Measurements from ENCODE around the gene NBAS. TPM values are rescaled to one million over a fixed set of nuclear protein-coding genes. Genes with fewer than 3 reads are reported as not detected.
A peak's percentile ranks its signal among the peaks of the same experiment; 100 is the strongest.

Gene NBAS
- polyA plus RNA-seq, 1 donor from 2014 or later, result 31.9 TPM

DNA sequence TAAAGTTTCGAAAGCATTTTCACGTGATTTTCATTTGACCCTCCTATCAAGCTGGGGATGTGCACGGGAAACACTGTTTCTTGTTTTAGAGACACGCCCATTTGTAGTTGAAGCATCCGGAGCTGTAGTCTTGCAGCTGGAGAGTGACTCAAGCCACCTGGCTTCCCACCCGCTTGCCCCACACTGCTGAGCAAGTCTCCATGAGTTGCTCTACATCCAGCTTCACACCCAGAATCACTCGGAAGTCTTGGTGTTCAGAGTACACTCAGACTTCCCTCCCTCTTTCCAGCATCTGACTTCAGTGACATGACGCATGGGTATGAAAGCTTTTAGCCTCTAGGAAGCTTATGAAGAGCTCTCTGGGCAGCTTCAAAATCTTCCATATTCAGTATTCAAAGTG is 262.4 kb downstream of the NBAS start:
- H3F3A ChIP-seq (ENCODE audit: insufficient read depth, low read length, poor library complexity, severe bottlenecking), result peaks cover 11% of the 10 kb centered on the region
- no peaks in the 10 kb centered on the region for H4K20me1 ChIP-seq (ENCODE audit: insufficient read depth)
- H3K27ac ChIP-seq (ENCODE audit: low read length), result no peak overlapping the region
- H3K4me2 ChIP-seq (ENCODE audit: low read length), result no peak overlapping the region
- no peaks in the 10 kb centered on the region for H3K27me3 ChIP-seq (ENCODE audit: insufficient read depth, low read depth, low read length)
- TF ChIP-seq EZH2 (IDR thresholded peaks at IDR 0.05; ENCODE audit: borderline replicate concordance, insufficient read depth, low read length, poor library complexity, severe bottlenecking) (no peak), TAF1 (IDR thresholded peaks at IDR 0.05; ENCODE audit: low read depth) (no peak), MXI1 (conservative IDR thresholded peaks at IDR 0.05; ENCODE audit: poor library complexity, severe bottlenecking) (no peak), POLR2AphosphoS5 (IDR thresholded peaks at IDR 0.05) (no peak), CTCF (IDR thresholded peaks at IDR 0.05; ENCODE audit: poor library complexity, severe bottlenecking) (no peak), EP300 (conservative IDR thresholded peaks at IDR 0.05; ENCODE audit: poor library complexity, severe bottlenecking) (no peak), RAD21 (conservative IDR thresholded peaks at IDR 0.05) (no peak), SMC3 (conservative IDR thresholded peaks at IDR 0.05; ENCODE audit: poor library complexity) (no peak)
- TF ChIP-seq, protein P1, sequence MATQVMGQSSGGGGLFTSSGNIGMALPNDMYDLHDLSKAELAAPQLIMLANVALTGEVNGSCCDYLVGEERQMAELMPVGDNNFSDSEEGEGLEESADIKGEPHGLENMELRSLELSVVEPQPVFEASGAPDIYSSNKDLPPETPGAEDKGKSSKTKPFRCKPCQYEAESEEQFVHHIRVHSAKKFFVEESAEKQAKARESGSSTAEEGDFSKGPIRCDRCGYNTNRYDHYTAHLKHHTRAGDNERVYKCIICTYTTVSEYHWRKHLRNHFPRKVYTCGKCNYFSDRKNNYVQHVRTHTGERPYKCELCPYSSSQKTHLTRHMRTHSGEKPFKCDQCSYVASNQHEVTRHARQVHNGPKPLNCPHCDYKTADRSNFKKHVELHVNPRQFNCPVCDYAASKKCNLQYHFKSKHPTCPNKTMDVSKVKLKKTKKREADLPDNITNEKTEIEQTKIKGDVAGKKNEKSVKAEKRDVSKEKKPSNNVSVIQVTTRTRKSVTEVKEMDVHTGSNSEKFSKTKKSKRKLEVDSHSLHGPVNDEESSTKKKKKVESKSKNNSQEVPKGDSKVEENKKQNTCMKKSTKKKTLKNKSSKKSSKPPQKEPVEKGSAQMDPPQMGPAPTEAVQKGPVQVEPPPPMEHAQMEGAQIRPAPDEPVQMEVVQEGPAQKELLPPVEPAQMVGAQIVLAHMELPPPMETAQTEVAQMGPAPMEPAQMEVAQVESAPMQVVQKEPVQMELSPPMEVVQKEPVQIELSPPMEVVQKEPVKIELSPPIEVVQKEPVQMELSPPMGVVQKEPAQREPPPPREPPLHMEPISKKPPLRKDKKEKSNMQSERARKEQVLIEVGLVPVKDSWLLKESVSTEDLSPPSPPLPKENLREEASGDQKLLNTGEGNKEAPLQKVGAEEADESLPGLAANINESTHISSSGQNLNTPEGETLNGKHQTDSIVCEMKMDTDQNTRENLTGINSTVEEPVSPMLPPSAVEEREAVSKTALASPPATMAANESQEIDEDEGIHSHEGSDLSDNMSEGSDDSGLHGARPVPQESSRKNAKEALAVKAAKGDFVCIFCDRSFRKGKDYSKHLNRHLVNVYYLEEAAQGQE (IDR thresholded peaks at IDR 0.05; ENCODE audit: borderline replicate concordance), result no peak
- no peaks in the 10 kb centered on the region for H3K9me2 ChIP-seq (ENCODE audit: insufficient read depth, low read length)
- H3K79me2 ChIP-seq (replicated peaks; ENCODE audit: insufficient read depth, low read length), result no peaks in the 10 kb centered on the region
- H3K36me3 ChIP-seq (ENCODE audit: insufficient read depth, low read length), result no peaks in the 10 kb centered on the region
- H3K9me3 ChIP-seq (ENCODE audit: low read length), result no peaks in the 10 kb centered on the region
- H3K4me3 ChIP-seq (ENCODE audit: low read length), result no peak overlapping the region
- H2AFZ ChIP-seq (ENCODE audit: low read depth, low read length), result no peak overlapping the region
- H3K9ac ChIP-seq (ENCODE audit: low read length), result no peak overlapping the region

DNA sequence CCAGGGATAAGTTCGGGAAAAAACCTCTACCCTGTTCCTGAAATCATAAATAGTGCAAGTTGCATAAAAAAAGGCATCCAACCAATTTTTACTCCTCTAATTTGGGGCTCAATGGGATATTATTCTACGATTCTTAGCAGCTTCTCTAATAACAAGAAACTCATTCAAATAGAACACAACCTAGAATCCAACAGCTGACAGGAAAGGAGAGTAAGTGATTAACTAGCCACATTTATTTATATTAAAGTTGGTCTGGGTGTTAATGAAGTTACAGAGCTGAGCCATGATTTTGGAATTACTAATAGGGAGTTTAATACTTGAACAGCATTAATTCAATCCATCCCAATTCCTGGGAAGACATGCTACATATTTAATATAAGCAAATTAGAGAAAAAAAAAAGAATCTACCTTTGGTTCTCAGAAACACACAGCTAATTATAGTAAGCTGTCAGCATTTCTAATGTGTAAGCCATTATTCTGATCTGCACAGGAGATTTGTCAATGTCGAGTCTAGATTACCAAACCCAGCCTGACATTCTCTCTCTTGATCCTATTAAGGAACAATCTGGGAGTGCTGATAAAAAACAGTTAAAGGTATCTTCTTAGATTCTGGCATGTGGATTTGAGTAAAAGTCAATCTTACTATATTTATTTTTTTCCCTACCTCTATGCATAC is 267.7 kb downstream of the NBAS start:
- H3K9me2 ChIP-seq (ENCODE audit: insufficient read depth, low read length), result no peaks in the 10 kb centered on the region
- H3K79me2 ChIP-seq (replicated peaks; ENCODE audit: insufficient read depth, low read length), result no peaks in the 10 kb centered on the region
- no peaks in the 10 kb centered on the region for H4K20me1 ChIP-seq (ENCODE audit: insufficient read depth)
- H3F3A ChIP-seq (ENCODE audit: insufficient read depth, low read length, poor library complexity, severe bottlenecking), result peaks cover 3% of the 10 kb centered on the region
- no peak overlapping the region for H2AFZ ChIP-seq (ENCODE audit: low read depth, low read length)
- H3K27me3 ChIP-seq (ENCODE audit: insufficient read depth, low read depth, low read length), result no peaks in the 10 kb centered on the region
- H3K4me2 ChIP-seq (ENCODE audit: low read length), result no peak overlapping the region
- H3K9me3 ChIP-seq (ENCODE audit: low read length), result no peaks in the 10 kb centered on the region
- H3K4me3 ChIP-seq (ENCODE audit: low read length), result no peak overlapping the region
- no peaks in the 10 kb centered on the region for H3K36me3 ChIP-seq (ENCODE audit: insufficient read depth, low read length)
- peak overlapping the region; percentile 15 for H3K9ac ChIP-seq (ENCODE audit: low read length)
- TF ChIP-seq MXI1 (conservative IDR thresholded peaks at IDR 0.05; ENCODE audit: poor library complexity, severe bottlenecking) (no peak), EP300 (conservative IDR thresholded peaks at IDR 0.05; ENCODE audit: poor library complexity, severe bottlenecking) (no peak), TAF1 (IDR thresholded peaks at IDR 0.05; ENCODE audit: low read depth) (no peak), SMC3 (conservative IDR thresholded peaks at IDR 0.05; ENCODE audit: poor library complexity) (no peak), POLR2AphosphoS5 (IDR thresholded peaks at IDR 0.05) (peak; percentile 22), CTCF (IDR thresholded peaks at IDR 0.05; ENCODE audit: poor library complexity, severe bottlenecking) (no peak), EZH2 (IDR thresholded peaks at IDR 0.05; ENCODE audit: borderline replicate concordance, insufficient read depth, low read length, poor library complexity, severe bottlenecking) (no peak)
- TF ChIP-seq, protein P1 (IDR thresholded peaks at IDR 0.05; ENCODE audit: borderline replicate concordance), result peak; percentile 21
- H3K27ac ChIP-seq (ENCODE audit: low read length), result peak overlapping the region; percentile 74

Data from neural cell (in vitro differentiated cells).